Measurements from ENCODE around the gene EFCAB14.

The EFCAB14 gene

GRCh38 chr1:46637444-46638083 is 81.3 kb downstream of the EFCAB14 start:
- Histone ChIP-seq H3K36me3 (ENCODE audit: insufficient read depth, low read length) (peaks cover 18% of the 10 kb centered on the region; the same call in 1 of the 2 replicates), H4K20me1 (ENCODE audit: insufficient read depth, low read length) (no peaks in the 10 kb centered on the region), H3K4me1 (ENCODE audit: insufficient read depth, low read length) (no peaks in the 10 kb centered on the region), H3K9ac (ENCODE audit: low read depth, low read length) (no peak overlapping the region), H3K79me2 (ENCODE audit: insufficient read depth, low read length) (no peaks in the 10 kb centered on the region), H3K27me3 (ENCODE audit: insufficient read depth, low read length, poor library complexity) (no peaks in the 10 kb centered on the region), H3K27ac (ENCODE audit: low read length) (no peak overlapping the region), H3K9me3 (ENCODE audit: insufficient read depth, low read length, severe bottlenecking) (no peaks in the 10 kb centered on the region), H3K4me2 (ENCODE audit: insufficient read depth, low read length) (no peak overlapping the region), H3K4me3 (ENCODE audit: low read depth in 1 of 2, low read length in 2 of 2) (no peak overlapping the region), H2AFZ (ENCODE audit: low read depth, low read length) (no peak overlapping the region)
- no peak for DNase-seq
- TF ChIP-seq CTCF (IDR thresholded peaks at IDR 0.05; ENCODE audit: borderline replicate concordance, extremely low read depth, low read length, poor library complexity, severe bottlenecking) (no peak), EZH2 (IDR thresholded peaks at IDR 0.05; ENCODE audit: borderline replicate concordance, low read depth, low read length, severe bottlenecking) (no peak)
- ATAC-seq (ENCODE audit: insufficient read depth, low read depth): no peak

- no peaks in the 10 kb centered on the region for H4K20me1 ChIP-seq (ENCODE audit: insufficient read depth, low read length)
- no peak overlapping the region for H3K4me2 ChIP-seq (ENCODE audit: insufficient read depth, low read length)
- H3K36me3 ChIP-seq (ENCODE audit: insufficient read depth, low read length): peaks cover 23% of the 10 kb centered on the region; the same call in 1 of the 2 replicates
Observed at GRCh38 chr1:46635205-46635604, 83.7 kb downstream of the EFCAB14 start.

GRCh38 chr1:46630719-46631118 is 88.2 kb downstream of the EFCAB14 start:
- no peak for DNase-seq
- no peak overlapping the region for H2AFZ ChIP-seq (ENCODE audit: low read depth, low read length)
- no peaks in the 10 kb centered on the region for H3K4me1 ChIP-seq (ENCODE audit: insufficient read depth, low read length)
- H3K36me3 ChIP-seq (ENCODE audit: insufficient read depth, low read length): peaks cover 18% of the 10 kb centered on the region; the same call in 1 of the 2 replicates
- no peak overlapping the region for H3K9ac ChIP-seq (ENCODE audit: low read depth, low read length)
- no peak overlapping the region for H3K4me2 ChIP-seq (ENCODE audit: insufficient read depth, low read length)
- no peaks in the 10 kb centered on the region for H3K27me3 ChIP-seq (ENCODE audit: insufficient read depth, low read length, poor library complexity)
- no peak overlapping the region for H3K4me3 ChIP-seq (ENCODE audit: low read depth in 1 of 2, low read length in 2 of 2)
- no peak for TF ChIP-seq EZH2 (IDR thresholded peaks at IDR 0.05; ENCODE audit: borderline replicate concordance, low read depth, low read length, severe bottlenecking)
- no peak for TF ChIP-seq CTCF (IDR thresholded peaks at IDR 0.05; ENCODE audit: borderline replicate concordance, extremely low read depth, low read length, poor library complexity, severe bottlenecking)
- H3K27ac ChIP-seq (ENCODE audit: low read length): no peak overlapping the region
- H3K9me3 ChIP-seq (ENCODE audit: insufficient read depth, low read length, severe bottlenecking): no peaks in the 10 kb centered on the region
- no peaks in the 10 kb centered on the region for H3K79me2 ChIP-seq (ENCODE audit: insufficient read depth, low read length)
- no peaks in the 10 kb centered on the region for H4K20me1 ChIP-seq (ENCODE audit: insufficient read depth, low read length)
- no peak for ATAC-seq (ENCODE audit: insufficient read depth, low read depth)

More at GRCh38 chr1:46635205-46635604, 83.7 kb downstream of the EFCAB14 start:
- Histone ChIP-seq H3K27me3 (ENCODE audit: insufficient read depth, low read length, poor library complexity) (no peaks in the 10 kb centered on the region), H3K9ac (ENCODE audit: low read depth, low read length) (no peak overlapping the region), H3K27ac (ENCODE audit: low read length) (no peak overlapping the region), H3K4me3 (ENCODE audit: low read depth in 1 of 2, low read length in 2 of 2) (no peak overlapping the region), H3K79me2 (ENCODE audit: insufficient read depth, low read length) (no peaks in the 10 kb centered on the region), H3K9me3 (ENCODE audit: insufficient read depth, low read length, severe bottlenecking) (no peaks in the 10 kb centered on the region), H3K4me1 (ENCODE audit: insufficient read depth, low read length) (no peaks in the 10 kb centered on the region), H2AFZ (ENCODE audit: low read depth, low read length) (no peak overlapping the region)
- ATAC-seq (ENCODE audit: insufficient read depth, low read depth) (no peak), DNase-seq (no peak)
- no peak for TF ChIP-seq EZH2 (IDR thresholded peaks at IDR 0.05; ENCODE audit: borderline replicate concordance, low read depth, low read length, severe bottlenecking)
- TF ChIP-seq CTCF (IDR thresholded peaks at IDR 0.05; ENCODE audit: borderline replicate concordance, extremely low read depth, low read length, poor library complexity, severe bottlenecking): no peak
